Tibial nerve (tissue), 4 donors: ENCODE results near the gene DHCR7.

Experiments used
- CTCF ChIP-seq, 5 experiments: fragments of 200-600 bp in 3 of 5; fragments of 450-650 bp in 2 of 5; sonication (generic) in 3 of 5; IDR thresholded peaks; one replicate each; pipeline ENCODE4 v1.5.1; 2016 to 2019; ENCODE audit warnings: antibody characterized with exemption in 5 of 5, mild to moderate bottlenecking in 3 of 5, moderate library complexity in 2 of 5
- EP300 ChIP-seq, 2 donors: sonication (generic); formaldehyde crosslinking; IDR thresholded peaks; one replicate each; pipeline ENCODE4 v1.6.1; 2017; ENCODE audit warnings: antibody characterized with exemption in 2 of 2, mild to moderate bottlenecking in 1 of 2
- POLR2A ChIP-seq, 2 donors: fragments of 450-650 bp; IDR thresholded peaks; one replicate each; pipeline ENCODE4 v1.6.1; 2017; ENCODE audit warnings: antibody characterized with exemption in 2 of 2, mild to moderate bottlenecking in 2 of 2, moderate library complexity in 2 of 2

GRCh38 chr11:71476031-71476430 is 27.8 kb upstream of the DHCR7 start:
- TF ChIP-seq POLR2A (IDR thresholded peaks at IDR 0.05) (no peak), CTCF (IDR thresholded peaks at IDR 0.05) (no peak), EP300 (IDR thresholded peaks at IDR 0.05) (no peak)
